Esophagus squamous epithelium (tissue), 5 donors: ENCODE results near the gene ADI1. TPM values are rescaled to one million over a fixed set of nuclear protein-coding genes. Genes with fewer than 3 reads are reported as not detected.
A peak's percentile ranks its signal among the peaks of the same experiment; 100 is the strongest.
"Not testable (repeated sequence)": the region's sequence is repeated elsewhere in the genome, so short reads cannot be mapped to it uniquely, and the experiment has no call there.

ENCODE experiments used
- DNase-seq: peaks from one replicate; lab custom pipeline; 2025; lab: John Stamatoyannopoulos, UW
- H3K27ac ChIP-seq, 4 donors: fragments of 200-600 bp; sonication (generic); one replicate each; pipeline ENCODE4 v1.5.1; 2016 to 2019; ENCODE audit warnings: mild to moderate bottlenecking in 1 of 4
- H3K27me3 ChIP-seq, 4 donors: fragments of 200-600 bp; sonication (generic); 1 replicate in 3 of 4; 2 replicates in 1 of 4; pipeline versions ENCODE4 v1.5.1 to v1.6.0; 2017 to 2021; ENCODE audit warnings: antibody characterized with exemption in 1 of 4
- H3K36me3 ChIP-seq, 3 donors: fragments of 200-600 bp; sonication (generic); one replicate each; pipeline ENCODE4 v1.5.1; 2016 to 2019
- H3K4me1 ChIP-seq, 3 donors: fragments of 200-600 bp; sonication (generic); one replicate each; pipeline ENCODE4 v1.5.1; 2017 to 2019
- H3K4me3 ChIP-seq, 4 donors: fragments of 200-600 bp; sonication (generic); 1 replicate in 3 of 4; 2 replicates in 1 of 4; pipeline ENCODE4 v1.5.1; 2016 to 2019; ENCODE audit warnings: mild to moderate bottlenecking in 2 of 4, moderate library complexity in 1 of 4
- H3K9me3 ChIP-seq, 3 donors: fragments of 200-600 bp; sonication (generic); one replicate each; pipeline ENCODE4 v1.5.1; 2016 to 2019
- CTCF ChIP-seq, 6 experiments: fragments of 450-650 bp in 4 of 6; fragments of 200-600 bp in 2 of 6; sonication (generic) in 2 of 6; IDR thresholded peaks; one replicate each; pipeline ENCODE4 v1.5.1; 2016 to 2019; ENCODE audit warnings: antibody characterized with exemption in 6 of 6, mild to moderate bottlenecking in 4 of 6, moderate library complexity in 4 of 6
- POLR2A ChIP-seq, 4 donors: fragments of 450-650 bp; IDR thresholded peaks; one replicate each; pipeline ENCODE4 v1.6.1; 2017; ENCODE audit warnings: antibody characterized with exemption in 4 of 4, mild to moderate bottlenecking in 4 of 4, moderate library complexity in 3 of 4
- WGBS, 2 donors: methylation state at CpG; one replicate each; pipeline ENCODE4 v1.1.5; 2018; 5-methylcytosine and 5-hydroxymethylcytosine counted together
- intact Hi-C: fragments of 100-400 bp; cut with DNase I; formaldehyde crosslinking; loops from one replicate; pipeline ENCODE4 v1.15.0; 2022
- total RNA-seq, 4 donors: library from RNA; depleted of rRNA; stranded (reverse); fragments of >200 nt; gene quantifications; one replicate each; pipeline ENCODE4 v1.1.0, GENCODE V29; 2016
- donor health status: DM: yes; HTN: yes; CAD: no.

ADI1 gene
- total RNA-seq, 4 donors from 2014 or later, result 33.3 to 73.6 (median 54.9) TPM

GRCh38 chr2:3450385-3451010, 68.8 kb downstream of the ADI1 start:
- TF ChIP-seq POLR2A (IDR thresholded peaks at IDR 0.05) (no peak), CTCF (IDR thresholded peaks at IDR 0.05) (no peak)
- no peak overlapping the region for H3K27ac ChIP-seq
- H3K27me3 ChIP-seq, result no peaks in the 10 kb centered on the region
- 73 to 87% methylated on average over 15 to 16 of the region's 16 CpGs for WGBS, 2 donors
- peaks cover 0 to 12% (median 3%) of the 10 kb centered on the region in 3 donors for H3K4me1 ChIP-seq
- intact Hi-C loops, result no loop called here
- no peak overlapping the region for H3K4me3 ChIP-seq
- DNase-seq, result no peak
- no peaks in the 10 kb centered on the region for H3K9me3 ChIP-seq
- H3K36me3 ChIP-seq, result peaks cover 0 to 99% (median 3%) of the 10 kb centered on the region in 3 donors

GRCh38 chr2:3449936-3450335, 69.4 kb downstream of the ADI1 start:
- DNase-seq, result no peak

GRCh38 chr2:3449086-3449485, 70.2 kb downstream of the ADI1 start:
- no peak for DNase-seq
- H3K27me3 ChIP-seq, result no peaks in the 10 kb centered on the region
- H3K9me3 ChIP-seq, result no peaks in the 10 kb centered on the region
- peaks cover 0 to 99% (median 8%) of the 10 kb centered on the region in 3 donors for H3K36me3 ChIP-seq
- TF ChIP-seq POLR2A (IDR thresholded peaks at IDR 0.05), result no peak
- TF ChIP-seq CTCF (IDR thresholded peaks at IDR 0.05), result no peak
- no peak overlapping the region for H3K4me3 ChIP-seq
- WGBS, 2 donors, result 77 to 87% methylated on average over 11 to 13 of the region's 13 CpGs
- H3K27ac ChIP-seq, result no peak overlapping the region
- H3K4me1 ChIP-seq, result peaks cover 0 to 12% (median 3%) of the 10 kb centered on the region in 3 donors
- intact Hi-C loops, result no loop called here

More at GRCh38 chr2:3449936-3450335, 69.4 kb downstream of the ADI1 start:
- Histone ChIP-seq H3K4me3 (no peak overlapping the region), H3K9me3 (no peaks in the 10 kb centered on the region), H3K27me3 (no peaks in the 10 kb centered on the region), H3K4me1 (peaks cover 0 to 12% (median 3%) of the 10 kb centered on the region in 3 donors), H3K36me3 (peaks cover 0 to 99% (median 3%) of the 10 kb centered on the region in 3 donors), H3K27ac (no peak overlapping the region)
- intact Hi-C loops, result no loop called here
- TF ChIP-seq CTCF (IDR thresholded peaks at IDR 0.05), result no peak
- no peak for TF ChIP-seq POLR2A (IDR thresholded peaks at IDR 0.05)
- 84 to 91% methylated on average over 11 of the region's 11 CpGs for WGBS, 2 donors

- H3K9me3 ChIP-seq, DNase-seq, intact Hi-C loops, H3K27me3 ChIP-seq: not testable (repeated sequence)
- peak overlapping the region in 1 of 4 donors; percentile 34 for H3K27ac ChIP-seq
- H3K4me3 ChIP-seq, result peak overlapping the region in 2 of 4 donors; percentile 13 to 19
- peaks cover 0 to 12% (median 3%) of the 10 kb centered on the region in 3 donors for H3K4me1 ChIP-seq
- H3K36me3 ChIP-seq, result peaks cover 4 to 99% (median 13%) of the 10 kb centered on the region in 3 donors
- 67 to 77% methylated on average over 15 to 24 of the region's 35 CpGs for WGBS, 2 donors
Measured at GRCh38 chr2:3448441-3448911, 70.9 kb downstream of the ADI1 start.

- Histone ChIP-seq H3K4me3 (no peak overlapping the region), H3K9me3 (no peaks in the 10 kb centered on the region), H3K27ac (peak overlapping the region in 1 of 4 donors; percentile 34), H3K4me1 (peaks cover 0 to 12% (median 3%) of the 10 kb centered on the region in 3 donors), H3K27me3 (no peaks in the 10 kb centered on the region), H3K36me3 (peaks cover 5 to 99% (median 13%) of the 10 kb centered on the region in 3 donors)
- intact Hi-C loops, result no loop called here
- no peak for DNase-seq
- WGBS, 2 donors, result 68 to 74% methylated on average over 3 to 7 of the region's 9 CpGs
- TF ChIP-seq CTCF (IDR thresholded peaks at IDR 0.05), result no peak
Measured at GRCh38 chr2:3447789-3448317, 71.5 kb downstream of the ADI1 start.

Other genes starting within 250 kb of the ADI1 start
- gene EIPR1, start 141.7 kb downstream of the ADI1 start, total RNA-seq, result 10 to 100 TPM; 27.3 to 50.6 (median 31.9) TPM
- 10 to 100 TPM; 28.4 to 64.7 (median 55.9) TPM for gene TRAPPC12, start 139.8 kb downstream of the ADI1 start, total RNA-seq
- 10 to 100 TPM; 12.1 to 21.2 (median 19.0) TPM for gene RNASEH1, start 38.8 kb upstream of the ADI1 start, total RNA-seq
- 1,000 to 10,000 TPM; 1,342 to 4,027 (median 3,705) TPM for gene RPS7, start 55.7 kb upstream of the ADI1 start, total RNA-seq
- 1 to 10 TPM in 2 of 4 donors, under 1 TPM in 1, not detected in 1; 0.56 to 2.3 (median 1.0) TPM for gene COLEC11, start 75.6 kb upstream of the ADI1 start, total RNA-seq
- gene ALLC, start 138.7 kb upstream of the ADI1 start, total RNA-seq, result not detected
- gene DCDC2C, start 184.0 kb upstream of the ADI1 start, total RNA-seq, result not detected